GM23338 (cell line): ENCODE measurements around the gene MSH2.

Experiments
- CREB1 ChIP-seq: fragments of 250-450 bp; sonication (Bioruptor Pico); IDR thresholded peaks from 2 replicates; pipeline ENCODE4 v1.5.0; 2020; ENCODE audit warnings: low read depth, mild to moderate bottlenecking, moderate library complexity
- EZH2 ChIP-seq: fragments of 200-600 bp; sonication (generic); IDR thresholded peaks from one replicate; pipeline ENCODE4 v1.8.0; 2017; ENCODE audit warnings: antibody characterized with exemption, mild to moderate bottlenecking, low read depth; ENCODE audit not compliant: unreplicated experiment
- EZH2phosphoT487 ChIP-seq: fragments of 200-600 bp; sonication (generic); IDR thresholded peaks from one replicate; pipeline ENCODE4 v1.8.1; 2018; ENCODE audit warnings: antibody characterized with exemption; ENCODE audit not compliant: unreplicated experiment
- JUNB ChIP-seq: IDR thresholded peaks from one replicate; pipeline ENCODE4 v1.6.1; 2016; ENCODE audit warnings: antibody characterized with exemption; ENCODE audit not compliant: unreplicated experiment
- POLR2AphosphoS5 ChIP-seq: IDR thresholded peaks from 2 replicates; pipeline ENCODE4 v1.6.1; 2016; ENCODE audit warnings: antibody characterized with exemption, low read depth
- ZNF462 ChIP-seq: fragments of 250-450 bp; sonication (Bioruptor Pico); IDR thresholded peaks from 2 replicates; pipeline ENCODE4 v1.5.0; 2020; ENCODE audit warnings: mild to moderate bottlenecking, moderate library complexity
- TF ChIP-seq, protein P1 (sequence below), 2 experiments: fragments of 200-600 bp in 1 of 2; sonication (generic) in 1 of 2; conservative IDR thresholded peaks; 2 replicates each; pipeline versions ENCODE4 v1.5.1 to v1.6.1; 2016 to 2017; ENCODE audit warnings: antibody characterized with exemption in 2 of 2, low read depth in 2 of 2, mild to moderate bottlenecking in 2 of 2, moderate library complexity in 1 of 2
- TF ChIP-seq, protein P2 (sequence below): IDR thresholded peaks from one replicate; pipeline ENCODE4 v1.6.1; 2018; ENCODE audit warnings: antibody characterized with exemption; ENCODE audit not compliant: unreplicated experiment

GRCh38 chr2:47471429-47472116, 68.6 kb downstream of the MSH2 start:
- TF ChIP-seq POLR2AphosphoS5, result no peak
- no peak for TF ChIP-seq EZH2
- TF ChIP-seq, protein P1, sequence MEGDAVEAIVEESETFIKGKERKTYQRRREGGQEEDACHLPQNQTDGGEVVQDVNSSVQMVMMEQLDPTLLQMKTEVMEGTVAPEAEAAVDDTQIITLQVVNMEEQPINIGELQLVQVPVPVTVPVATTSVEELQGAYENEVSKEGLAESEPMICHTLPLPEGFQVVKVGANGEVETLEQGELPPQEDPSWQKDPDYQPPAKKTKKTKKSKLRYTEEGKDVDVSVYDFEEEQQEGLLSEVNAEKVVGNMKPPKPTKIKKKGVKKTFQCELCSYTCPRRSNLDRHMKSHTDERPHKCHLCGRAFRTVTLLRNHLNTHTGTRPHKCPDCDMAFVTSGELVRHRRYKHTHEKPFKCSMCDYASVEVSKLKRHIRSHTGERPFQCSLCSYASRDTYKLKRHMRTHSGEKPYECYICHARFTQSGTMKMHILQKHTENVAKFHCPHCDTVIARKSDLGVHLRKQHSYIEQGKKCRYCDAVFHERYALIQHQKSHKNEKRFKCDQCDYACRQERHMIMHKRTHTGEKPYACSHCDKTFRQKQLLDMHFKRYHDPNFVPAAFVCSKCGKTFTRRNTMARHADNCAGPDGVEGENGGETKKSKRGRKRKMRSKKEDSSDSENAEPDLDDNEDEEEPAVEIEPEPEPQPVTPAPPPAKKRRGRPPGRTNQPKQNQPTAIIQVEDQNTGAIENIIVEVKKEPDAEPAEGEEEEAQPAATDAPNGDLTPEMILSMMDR (conservative IDR thresholded peaks at IDR 0.05; ENCODE audit: low read depth in 2 of 2), result no peak
- no peak for TF ChIP-seq EZH2phosphoT487
- TF ChIP-seq ZNF462 (CRISPR knock-in tag), result no peak
- TF ChIP-seq, protein P2, sequence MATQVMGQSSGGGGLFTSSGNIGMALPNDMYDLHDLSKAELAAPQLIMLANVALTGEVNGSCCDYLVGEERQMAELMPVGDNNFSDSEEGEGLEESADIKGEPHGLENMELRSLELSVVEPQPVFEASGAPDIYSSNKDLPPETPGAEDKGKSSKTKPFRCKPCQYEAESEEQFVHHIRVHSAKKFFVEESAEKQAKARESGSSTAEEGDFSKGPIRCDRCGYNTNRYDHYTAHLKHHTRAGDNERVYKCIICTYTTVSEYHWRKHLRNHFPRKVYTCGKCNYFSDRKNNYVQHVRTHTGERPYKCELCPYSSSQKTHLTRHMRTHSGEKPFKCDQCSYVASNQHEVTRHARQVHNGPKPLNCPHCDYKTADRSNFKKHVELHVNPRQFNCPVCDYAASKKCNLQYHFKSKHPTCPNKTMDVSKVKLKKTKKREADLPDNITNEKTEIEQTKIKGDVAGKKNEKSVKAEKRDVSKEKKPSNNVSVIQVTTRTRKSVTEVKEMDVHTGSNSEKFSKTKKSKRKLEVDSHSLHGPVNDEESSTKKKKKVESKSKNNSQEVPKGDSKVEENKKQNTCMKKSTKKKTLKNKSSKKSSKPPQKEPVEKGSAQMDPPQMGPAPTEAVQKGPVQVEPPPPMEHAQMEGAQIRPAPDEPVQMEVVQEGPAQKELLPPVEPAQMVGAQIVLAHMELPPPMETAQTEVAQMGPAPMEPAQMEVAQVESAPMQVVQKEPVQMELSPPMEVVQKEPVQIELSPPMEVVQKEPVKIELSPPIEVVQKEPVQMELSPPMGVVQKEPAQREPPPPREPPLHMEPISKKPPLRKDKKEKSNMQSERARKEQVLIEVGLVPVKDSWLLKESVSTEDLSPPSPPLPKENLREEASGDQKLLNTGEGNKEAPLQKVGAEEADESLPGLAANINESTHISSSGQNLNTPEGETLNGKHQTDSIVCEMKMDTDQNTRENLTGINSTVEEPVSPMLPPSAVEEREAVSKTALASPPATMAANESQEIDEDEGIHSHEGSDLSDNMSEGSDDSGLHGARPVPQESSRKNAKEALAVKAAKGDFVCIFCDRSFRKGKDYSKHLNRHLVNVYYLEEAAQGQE, result no peak
- no peak for TF ChIP-seq JUNB
- no peak for TF ChIP-seq CREB1 (CRISPR knock-in tag)
